K562 (cell line): ENCODE data around the gene OR2T4. TPM values are rescaled to one million over a fixed set of nuclear protein-coding genes. Genes with fewer than 3 reads are reported as not detected.

ENCODE experiments used
- ATAC-seq: fragments of 200-7000 bp; cut with Tn5 transposase; 3 replicates; pipeline ENCODE4 v1.9.1; 2020; ENCODE audit warnings: moderate library complexity
- BruUV-seq: library from RNA; stranded (reverse); fragments of 400-500 nt; replicated peaks from 2 replicates; lab custom pipeline; 2021; lab: Mats Ljungman, UMichigan
- CTCF ChIA-PET: fragments of 300-600 bp; formaldehyde crosslinking; extraction: SDS; loops from one replicate; lab custom pipeline; 2021; ENCODE audit warnings: low intra/inter-chr PET ratio; lab: Yijun Ruan, JAX
- POLR2A ChIA-PET: fragments of 300-600, 350-650 bp; sonication (Branson Sonifier 250); formaldehyde crosslinking; extraction: SDS; loops from one replicate; lab custom pipeline; 2021; ENCODE audit warnings: antibody characterized with exemption, inconsistent platforms; lab: Yijun Ruan, JAX
- DNase-seq, 4 experiments: peaks; one replicate each; pipeline versions ENCODE4 v3.0.0 to v3.0.0-alpha.2; 2011 to 2018; ENCODE audit warnings: low spot score in 3 of 4, mixed read lengths in 3 of 4; ENCODE audit errors: extremely low read depth in 1 of 4
- FAIRE-seq: peaks from 2 replicates; lab custom pipeline; 2011; peaks lifted over from hg19 to GRCh38; lab: Jason Lieb, UNC
- H2AFZ ChIP-seq: 2 replicates; pipeline ENCODE4 v1.6.0; 2011; ENCODE audit warnings: low read depth, low read length, control low read depth, inconsistent platforms
- H3K27ac ChIP-seq: fragments of 200-600 bp; 3 replicates; pipeline ENCODE4 v1.8.0; 2011; ENCODE audit warnings: low read depth, mild to moderate bottlenecking, control low read depth, inconsistent platforms, low read length, moderate library complexity, mixed read lengths; ENCODE audit errors: extremely low read depth
- H3K27me3 ChIP-seq, 2 experiments: fragments of 300-600 bp in 1 of 2; 2 replicates in 1 of 2; 3 replicates in 1 of 2; pipeline versions ENCODE4 v1.6.0 to v1.8.0; 2011; ENCODE audit warnings: inconsistent platforms in 2 of 2, low read length in 2 of 2, mild to moderate bottlenecking in 1 of 2, mixed read lengths in 1 of 2, moderate library complexity in 1 of 2; ENCODE audit not compliant: control insufficient read depth in 2 of 2, insufficient read depth in 2 of 2
- H3K36me3 ChIP-seq: fragments of 300-600 bp; 3 replicates; pipeline ENCODE4 v1.8.0; 2011; ENCODE audit warnings: mild to moderate bottlenecking, low read length, inconsistent platforms; ENCODE audit not compliant: control insufficient read depth, insufficient read depth
- H3K4me1 ChIP-seq, 2 experiments: fragments of 200-600 bp in 1 of 2; replicated peaks in 1 of 2; 2 replicates in 1 of 2; 3 replicates in 1 of 2; pipeline versions ENCODE4 v1.5.1 to v1.8.0; 2011; ENCODE audit warnings: inconsistent platforms in 2 of 2, low read length in 2 of 2, mild to moderate bottlenecking in 1 of 2, mixed read lengths in 1 of 2, moderate library complexity in 1 of 2; ENCODE audit not compliant: control insufficient read depth in 2 of 2, insufficient read depth in 2 of 2
- H3K4me2 ChIP-seq: 2 replicates; pipeline ENCODE4 v1.6.1; 2011; ENCODE audit warnings: low read length, control low read depth, inconsistent platforms, mixed read lengths; ENCODE audit not compliant: insufficient read depth
- H3K4me3 ChIP-seq: fragments of 200-600 bp; sonication (generic), shearing (Covaris generic); 2 replicates; pipeline ENCODE4 v1.5.1; 2016; ENCODE audit warnings: control low read depth, inconsistent platforms
- H3K79me2 ChIP-seq: fragments of 200-600 bp; 3 replicates; pipeline ENCODE4 v1.8.0; 2011; ENCODE audit warnings: low read length, inconsistent platforms; ENCODE audit not compliant: control insufficient read depth, insufficient read depth
- H3K9ac ChIP-seq, 2 experiments: 2 replicates each; pipeline versions ENCODE4 v1.6.0 to v1.6.1; 2011; ENCODE audit warnings: low read depth in 2 of 2, low read length in 2 of 2, control low read depth in 1 of 2, inconsistent platforms in 1 of 2, mild to moderate bottlenecking in 1 of 2, mixed read lengths in 1 of 2; ENCODE audit not compliant: insufficient read depth in 1 of 2
- H3K9me1 ChIP-seq: one replicate; pipeline ENCODE4 v1.6.0; 2011; ENCODE audit warnings: inconsistent platforms, mild to moderate bottlenecking, low read length, moderate library complexity; ENCODE audit not compliant: control insufficient read depth, insufficient read depth
- H3K9me3 ChIP-seq: replicated peaks from 2 replicates; pipeline ENCODE4 v1.5.1; 2011; ENCODE audit warnings: low read depth, low read length, inconsistent platforms; ENCODE audit not compliant: control insufficient read depth, insufficient read depth
- H4K20me1 ChIP-seq: replicated peaks from 2 replicates; pipeline ENCODE4 v1.6.1; 2011; ENCODE audit warnings: low read length, inconsistent platforms, mixed read lengths; ENCODE audit not compliant: control insufficient read depth, insufficient read depth
- FOXP1 ChIP-seq: sonication (generic); formaldehyde crosslinking; IDR thresholded peaks from 2 replicates; pipeline ENCODE4 v1.8.0; 2022; ENCODE audit warnings: mild to moderate bottlenecking, missing genetic modification reagents
- NFE2L1 ChIP-seq: fragments of 450-650 bp; IDR thresholded peaks from 2 replicates; pipeline ENCODE4 v1.6.1; 2016; ENCODE audit warnings: missing genetic modification characterization, low read depth, mild to moderate bottlenecking, missing compliant biosample characterization, moderate library complexity, borderline replicate concordance
- RBM17 ChIP-seq: fragments of 200-400 bp; formaldehyde crosslinking; IDR thresholded peaks from 2 replicates; pipeline ENCODE4 v1.6.1; 2017; ENCODE audit warnings: low read depth, mild to moderate bottlenecking, low read length, borderline replicate concordance
- SAFB ChIP-seq: fragments of 200-400 bp; formaldehyde crosslinking; IDR thresholded peaks from 2 replicates; pipeline ENCODE4 v1.6.1; 2017; ENCODE audit warnings: low read depth, low read length, borderline replicate concordance
- SP1 ChIP-seq: sonication (generic); formaldehyde crosslinking; IDR thresholded peaks from 2 replicates; pipeline ENCODE4 v1.8.1; 2022; ENCODE audit warnings: mild to moderate bottlenecking, missing genetic modification reagents
- ZNF324 ChIP-seq: fragments of 250-450 bp; sonication (Bioruptor Pico); IDR thresholded peaks from 2 replicates; pipeline ENCODE4 v1.4.0; 2020; ENCODE audit warnings: mild to moderate bottlenecking
- ZNF551 ChIP-seq: fragments of 250-450 bp; sonication (Bioruptor Pico); IDR thresholded peaks from 2 replicates; pipeline ENCODE4 v1.5.0; 2021; ENCODE audit warnings: mild to moderate bottlenecking, moderate library complexity
- ZNF561 ChIP-seq: fragments of 450-650 bp; formaldehyde crosslinking; conservative IDR thresholded peaks from 2 replicates; pipeline ENCODE4 v1.4.0; 2020; ENCODE audit warnings: mild to moderate bottlenecking, moderate library complexity
- WGBS: fragments of 100-300 bp; shearing (Covaris generic); methylation state at CpG from one replicate; pipeline ENCODE4 v1.1.6; 2016; ENCODE audit warnings: low coverage, mixed read lengths; ENCODE audit not compliant: insufficient coverage; ENCODE audit errors: missing lambda C conversion rate; 5-methylcytosine and 5-hydroxymethylcytosine counted together
- in situ Hi-C: fragments of 300-500 bp; cut with MboI; formaldehyde crosslinking; loops from 4 replicates; pipeline ENCODE4 v1.15.0; 2018; ENCODE audit warnings: inconsistent platforms, mixed read lengths
- intact Hi-C: fragments of 100-400 bp; cut with micrococcal nuclease; formaldehyde crosslinking; loops from 2 replicates; pipeline ENCODE4 v1.14.2; 2022
- polyA plus RNA-seq, 8 experiments: library from polyadenylated mRNA; depleted of rRNA in 4 of 8; stranded (reverse) in 5 of 8; unstranded in 3 of 8; fragments of >200 nt; fragmentation: Nextera tagmentation in 2 of 8; fragmentation: Illumina TruSeq in 1 of 8; extraction: Ambion mirVana in 2 of 8; extraction: Trizol in 1 of 8; gene quantifications; 2 replicates each; pipeline versions ENCODE4 v1.2.1 to v1.2.3, GENCODE V29; 2011 to 2014; ENCODE audit warnings: inconsistent platforms in 1 of 8, missing spikeins in 1 of 8
- total RNA-seq, 7 experiments: library from RNA; depleted of rRNA in 6 of 7; stranded (reverse); fragments of >200 nt in 6 of 7; fragmentation: Illumina TruSeq in 2 of 7; extraction: Trizol in 2 of 7; gene quantifications; 2 replicates each; pipeline versions ENCODE4 v1.2.1 to v1.2.3, GENCODE V29; 2011 to 2021; ENCODE audit warnings: low replicate concordance in 1 of 7

Gene OR2T4
- total and polyA plus RNA-seq, 9 of the 15 experiments (the other 6 are each of a cell fraction or from before 2014, with no cell fraction given): not detected

- ChIA-PET CTCF (interaction anchor here (0.5 kb wide), 1 partner anchor 12 kb away, joined by 3 read pairs; no protein-coding TSS in a partner anchor), POLR2A (no interaction called here)
- no peaks in the 10 kb centered on the region for H3K4me1 ChIP-seq
- WGBS: 0% methylated on average over 3 of the region's 3 CpGs
- intact Hi-C loops: no loop called here
- ATAC-seq (no peak), DNase-seq (no peak), FAIRE-seq (no peak)
- no peak overlapping the region for H3K9ac ChIP-seq
- H3K27ac ChIP-seq: no peak overlapping the region
- no peak overlapping the region for H3K4me2 ChIP-seq
- H2AFZ ChIP-seq: no peak overlapping the region
- H3K36me3 ChIP-seq: no peaks in the 10 kb centered on the region
- BruUV-seq: no TSS peak
- no peaks in the 10 kb centered on the region for H3K79me2 ChIP-seq
- no peaks in the 10 kb centered on the region; the same call in 1 of the 2 replicates for H3K9me3 ChIP-seq
- H3K27me3 ChIP-seq: no peaks in the 10 kb centered on the region
- H3K4me3 ChIP-seq: no peak overlapping the region
- in situ Hi-C loops: no loop called here
- no peaks in the 10 kb centered on the region for H3K9me1 ChIP-seq
- TF ChIP-seq ZNF551: no peak
- no peak for TF ChIP-seq RBM17
- no peak for TF ChIP-seq SP1 (CRISPR knock-in tag)
- TF ChIP-seq SAFB: no peak
- TF ChIP-seq FOXP1 (CRISPR knock-in tag): no peak
- no peak for TF ChIP-seq ZNF561 (CRISPR knock-in tag)
- no peak for TF ChIP-seq ZNF324 (CRISPR knock-in tag)
- no peak for TF ChIP-seq NFE2L1 (tag)
- H4K20me1 ChIP-seq: no peaks in the 10 kb centered on the region
Observed at GRCh38 chr1:248376916-248377315, 15.5 kb downstream of the OR2T4 start.
